ENCODE data around the gene SLC9C1.

SLC9C1 gene

GRCh38 chr3:112297714-112298113 lies 3.7 kb upstream of the SLC9C1 start:
- TF ChIP-seq GATA2 (IDR thresholded peaks at IDR 0.05; ENCODE audit: low read depth, low read length), result no peak
- TF ChIP-seq GATA3 (IDR thresholded peaks at IDR 0.05; ENCODE audit: low read depth, low read length), result no peak

- no peak for TF ChIP-seq GATA3 (IDR thresholded peaks at IDR 0.05; ENCODE audit: low read depth, low read length)
- no peak for TF ChIP-seq GATA2 (IDR thresholded peaks at IDR 0.05; ENCODE audit: low read depth, low read length)
Observed at GRCh38 chr3:112289011-112289410, 5.0 kb downstream of the SLC9C1 start.

- TF ChIP-seq GATA2 (IDR thresholded peaks at IDR 0.05; ENCODE audit: low read depth, low read length), result no peak
- no peak for TF ChIP-seq GATA3 (IDR thresholded peaks at IDR 0.05; ENCODE audit: low read depth, low read length)
Observed at GRCh38 chr3:112280266-112280665, 13.8 kb downstream of the SLC9C1 start.

GRCh38 chr3:112273536-112273935 lies 20.5 kb downstream of the SLC9C1 start:
- TF ChIP-seq GATA3 (IDR thresholded peaks at IDR 0.05; ENCODE audit: low read depth, low read length) (no peak), GATA2 (IDR thresholded peaks at IDR 0.05; ENCODE audit: low read depth, low read length) (no peak)

GRCh38 chr3:112261742-112262141 lies 32.3 kb downstream of the SLC9C1 start:
- TF ChIP-seq GATA2 (IDR thresholded peaks at IDR 0.05; ENCODE audit: low read depth, low read length) (no peak), GATA3 (IDR thresholded peaks at IDR 0.05; ENCODE audit: low read depth, low read length) (no peak)

GRCh38 chr3:112260563-112260962 lies 33.5 kb downstream of the SLC9C1 start:
- no peak for TF ChIP-seq GATA2 (IDR thresholded peaks at IDR 0.05; ENCODE audit: low read depth, low read length)
- no peak for TF ChIP-seq GATA3 (IDR thresholded peaks at IDR 0.05; ENCODE audit: low read depth, low read length)

- TF ChIP-seq GATA2 (IDR thresholded peaks at IDR 0.05; ENCODE audit: low read depth, low read length) (no peak), GATA3 (IDR thresholded peaks at IDR 0.05; ENCODE audit: low read depth, low read length) (no peak)
Observed at GRCh38 chr3:112253301-112253971, 40.6 kb downstream of the SLC9C1 start.

GRCh38 chr3:112247900-112248299 lies 46.1 kb downstream of the SLC9C1 start:
- TF ChIP-seq GATA3 (IDR thresholded peaks at IDR 0.05; ENCODE audit: low read depth, low read length), result no peak
- no peak for TF ChIP-seq GATA2 (IDR thresholded peaks at IDR 0.05; ENCODE audit: low read depth, low read length)

GRCh38 chr3:112247350-112247749 lies 46.7 kb downstream of the SLC9C1 start:
- no peak for TF ChIP-seq GATA2 (IDR thresholded peaks at IDR 0.05; ENCODE audit: low read depth, low read length)
- no peak for TF ChIP-seq GATA3 (IDR thresholded peaks at IDR 0.05; ENCODE audit: low read depth, low read length)

GRCh38 chr3:112233083-112233482 lies 60.9 kb downstream of the SLC9C1 start:
- TF ChIP-seq GATA2 (IDR thresholded peaks at IDR 0.05; ENCODE audit: low read depth, low read length) (no peak), GATA3 (IDR thresholded peaks at IDR 0.05; ENCODE audit: low read depth, low read length) (no peak)

- TF ChIP-seq GATA3 (IDR thresholded peaks at IDR 0.05; ENCODE audit: low read depth, low read length), result no peak
- TF ChIP-seq GATA2 (IDR thresholded peaks at IDR 0.05; ENCODE audit: low read depth, low read length), result no peak
Observed at GRCh38 chr3:112231727-112232126, 62.3 kb downstream of the SLC9C1 start.

- no peak for TF ChIP-seq GATA2 (IDR thresholded peaks at IDR 0.05; ENCODE audit: low read depth, low read length)
- TF ChIP-seq GATA3 (IDR thresholded peaks at IDR 0.05; ENCODE audit: low read depth, low read length), result no peak
Observed at GRCh38 chr3:112230033-112230432, 64.0 kb downstream of the SLC9C1 start.

- no peak for TF ChIP-seq GATA3 (IDR thresholded peaks at IDR 0.05; ENCODE audit: low read depth, low read length)
- TF ChIP-seq GATA2 (IDR thresholded peaks at IDR 0.05; ENCODE audit: low read depth, low read length), result no peak
Observed at GRCh38 chr3:112228786-112229185, 65.2 kb downstream of the SLC9C1 start.

- TF ChIP-seq GATA2 (IDR thresholded peaks at IDR 0.05; ENCODE audit: low read depth, low read length), result no peak
- TF ChIP-seq GATA3 (IDR thresholded peaks at IDR 0.05; ENCODE audit: low read depth, low read length), result no peak
Observed at GRCh38 chr3:112200317-112200666, 93.7 kb downstream of the SLC9C1 start.

GRCh38 chr3:112199622-112200316 lies 94.2 kb downstream of the SLC9C1 start:
- TF ChIP-seq GATA2 (IDR thresholded peaks at IDR 0.05; ENCODE audit: low read depth, low read length) (no peak), GATA3 (IDR thresholded peaks at IDR 0.05; ENCODE audit: low read depth, low read length) (no peak)

All from SH-SY5Y (cell line).